HG02759 (cell line): ENCODE results near the gene MTFMT.

Experiments
- ATAC-seq: cut with Tn5 transposase; IDR thresholded peaks from one replicate; pipeline ENCODE4 v1.9.1; 2021; ENCODE audit warnings: mild to moderate bottlenecking, moderate library complexity; ENCODE audit not compliant: unreplicated experiment

Gene MTFMT

GRCh38 chr15:65060641-65061397 lies 31.4 kb upstream of the MTFMT start:
- ATAC-seq, result no peak

- no peak for ATAC-seq
Observed at GRCh38 chr15:65059931-65060596, 30.6 kb upstream of the MTFMT start.

- no peak for ATAC-seq
Observed at GRCh38 chr15:65059369-65059750, 29.9 kb upstream of the MTFMT start.

- ATAC-seq, result no peak
Observed at GRCh38 chr15:65058394-65059368, 29.2 kb upstream of the MTFMT start.

- ATAC-seq, result no peak
Observed at GRCh38 chr15:65057549-65057940, 28.1 kb upstream of the MTFMT start.

- no peak for ATAC-seq
Observed at GRCh38 chr15:65056868-65057548, 27.6 kb upstream of the MTFMT start.

GRCh38 chr15:65056106-65056505 lies 26.7 kb upstream of the MTFMT start:
- ATAC-seq, result no peak

- no peak for ATAC-seq
Observed at GRCh38 chr15:65055201-65055870, 25.9 kb upstream of the MTFMT start.

GRCh38 chr15:65054333-65055200 lies 25.1 kb upstream of the MTFMT start:
- ATAC-seq, result no peak

- ATAC-seq, result no peak
Observed at GRCh38 chr15:65052956-65053355, 23.5 kb upstream of the MTFMT start.

GRCh38 chr15:65051266-65051665 lies 21.8 kb upstream of the MTFMT start:
- ATAC-seq, result no peak

- no peak for ATAC-seq
Observed at GRCh38 chr15:65050270-65050669, 20.8 kb upstream of the MTFMT start.

GRCh38 chr15:65049418-65049840 lies 20.0 kb upstream of the MTFMT start:
- ATAC-seq, result peak; percentile 89

GRCh38 chr15:65048241-65048640 lies 18.8 kb upstream of the MTFMT start:
- ATAC-seq, result no peak

- ATAC-seq, result no peak
Observed at GRCh38 chr15:65044724-65045481, 15.5 kb upstream of the MTFMT start, which contains the start of gene SLC51B. SLC51B (plus strand) TSS chr15:65045387; CDS start chr15:65050005, 4,618 bp downstream.

GRCh38 chr15:65044218-65044617 lies 14.8 kb upstream of the MTFMT start:
- ATAC-seq, result peak; percentile 64

GRCh38 chr15:65042776-65043327 lies 13.4 kb upstream of the MTFMT start:
- ATAC-seq, result no peak

GRCh38 chr15:65041787-65042186 lies 12.3 kb upstream of the MTFMT start:
- no peak for ATAC-seq
